Measurements from ENCODE around the gene EGFL6. TPM values are rescaled to one million over a fixed set of nuclear protein-coding genes. Genes with fewer than 3 reads are reported as not detected.

The EGFL6 gene
- total and polyA plus RNA-seq, 10 of the 15 experiments (the other 5 are each of a cell fraction or from before 2014, with no cell fraction given) = 0.03 TPM; not detected in 9

GRCh38 chrX:13547671-13548070 is 21.7 kb upstream of the EGFL6 start:
- Histone ChIP-seq H3K9me3 (replicated peaks; ENCODE audit: control insufficient read depth, insufficient read depth, low read length) (no peaks in the 10 kb centered on the region; the same call in 2 of the 3 replicates), H3K27ac (ENCODE audit: control insufficient read depth, insufficient read depth) (no peak overlapping the region), H3K9ac (ENCODE audit: control insufficient read depth, insufficient read depth, low read length) (no peak overlapping the region), H4K20me1 (ENCODE audit: control insufficient read depth, insufficient read depth) (no peaks in the 10 kb centered on the region; the same call in 1 of the 2 replicates), H3K4me2 (ENCODE audit: control insufficient read depth, insufficient read depth) (no peak overlapping the region), H3K36me3 (ENCODE audit: control insufficient read depth in 2 of 2, insufficient read depth in 2 of 2, low read length in 1 of 2) (no peaks in the 10 kb centered on the region), H3K4me3 (no peak overlapping the region), H2AFZ (ENCODE audit: control insufficient read depth, low read depth, low read length) (no peak overlapping the region), H3K79me2 (ENCODE audit: control insufficient read depth, insufficient read depth, low read length) (no peaks in the 10 kb centered on the region), H3K27me3 (replicated peaks in 1 of 2; ENCODE audit: control insufficient read depth in 2 of 2, insufficient read depth in 2 of 2, low read length in 1 of 2) (peaks cover 0 to 6% of the 10 kb centered on the region in 2 experiments; a peak in 2 of 4 replicates), H3K4me1 (ENCODE audit: control insufficient read depth, insufficient read depth, low read length) (no peaks in the 10 kb centered on the region)
- DNase-seq (ENCODE audit: low read depth, low spot score) = no peak
- intact Hi-C loops (cut with micrococcal nuclease; ENCODE audit: unreplicated experiment) (no loop called here), in situ Hi-C loops (cut with MboI) (no loop called here)
- no peak for TF ChIP-seq MTA2 (IDR thresholded peaks at IDR 0.05; ENCODE audit: low read depth)
- no peak for TF ChIP-seq ZNF207 (IDR thresholded peaks at IDR 0.05; ENCODE audit: borderline replicate concordance)
- TF ChIP-seq ZBTB33 (IDR thresholded peaks at IDR 0.05) = no peak
- TF ChIP-seq SPI1 (IDR thresholded peaks at IDR 0.05; ENCODE audit: borderline replicate concordance, insufficient read depth, low read depth, low read length) = no peak
- no peak for TF ChIP-seq BMI1 (IDR thresholded peaks at IDR 0.05; ENCODE audit: borderline replicate concordance)
- TF ChIP-seq SMARCA5 (IDR thresholded peaks at IDR 0.05) = no peak
- TF ChIP-seq NR2C1 (IDR thresholded peaks at IDR 0.05) = no peak
- no peak for TF ChIP-seq TAF1 (IDR thresholded peaks at IDR 0.05; ENCODE audit: borderline replicate concordance, low read depth, low read length)
- TF ChIP-seq E2F8 (IDR thresholded peaks at IDR 0.05; ENCODE audit: low read depth, partially characterized antibody) = no peak
- no peak for TF ChIP-seq EP300 (IDR thresholded peaks at IDR 0.05; ENCODE audit: borderline replicate concordance in 1 of 2, control insufficient read depth in 1 of 2, low read depth in 2 of 2, low read length in 2 of 2)
- BruUV-seq (replicated peaks) = no TSS peak
- ChIA-PET CTCF (interaction anchor here (1.3 kb wide), 1 partner anchor 17 kb away, joined by 3 read pairs; no protein-coding TSS in a partner anchor), SMC1A (ENCODE audit: uncharacterized antibody, unreplicated experiment) (interaction anchor here (1.0 to 1.3 kb wide), 2 partner anchors 21 to 99 kb away, joined by 3 to 4 read pairs; partner anchors contain the start of gene EGFL6), POLR2A (interaction anchor here (0.6 kb wide), 1 partner anchor 21 kb away, joined by 3 read pairs; no protein-coding TSS in a partner anchor), RAD21 (ENCODE audit: unreplicated experiment) (no interaction called here)
- ATAC-seq = no peak
- no peak for FAIRE-seq
